Activated CD4-positive, CD25-positive, alpha-beta regulatory T cell treated with anti-CD3 and anti-CD28 coated beads, Interleukin-2, amount 50 U/mL, for 24 hours (primary cell): ENCODE data around the gene PTPRG.

Source experiments
- ATAC-seq, 2 donors: fragments of 150-1000 bp; cut with Tn5 transposase; one replicate each; pipeline ENCODE4 v1.10.0; 2021; ENCODE audit warnings: mild to moderate bottlenecking in 1 of 2, moderate library complexity in 1 of 2

The PTPRG gene

DNA sequence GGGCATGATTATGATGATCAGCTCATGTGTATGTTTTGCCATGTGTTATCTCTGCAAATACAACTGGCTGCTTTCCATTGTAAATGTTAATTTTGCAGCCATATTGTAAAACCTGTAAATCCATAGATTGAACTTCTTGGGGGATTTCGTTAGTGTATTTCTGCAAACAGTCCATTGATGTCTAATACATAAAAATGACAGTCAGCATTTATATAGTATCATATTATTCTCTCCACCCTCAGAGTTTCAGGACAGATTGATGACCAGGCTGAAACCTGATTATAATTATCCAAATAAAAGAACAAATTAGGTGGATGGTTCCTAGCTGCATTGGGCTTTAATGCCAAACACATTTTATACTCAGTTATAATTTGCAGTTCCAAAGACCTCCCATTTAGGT lies 535.1 kb downstream of the PTPRG start:
- no peak for ATAC-seq

DNA sequence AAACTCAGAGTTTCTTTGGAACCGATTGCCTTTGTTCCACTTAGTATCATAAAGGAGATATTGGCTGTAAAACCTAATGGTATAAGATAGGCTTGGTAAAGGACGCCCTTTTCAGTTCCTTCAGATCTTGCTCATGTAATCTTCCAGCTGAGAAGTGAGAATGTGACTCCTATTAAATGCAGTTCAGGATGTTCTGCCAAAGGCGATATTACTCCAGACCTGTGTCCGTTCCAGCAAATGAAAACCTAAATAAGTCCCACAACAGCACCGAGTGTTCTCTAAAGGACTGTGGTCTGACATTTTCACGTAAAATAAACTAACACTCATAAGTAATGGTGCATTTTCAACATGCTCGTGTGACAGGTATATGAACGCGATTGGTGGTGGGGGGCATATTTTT lies 535.8 kb downstream of the PTPRG start:
- ATAC-seq, result no peak

DNA sequence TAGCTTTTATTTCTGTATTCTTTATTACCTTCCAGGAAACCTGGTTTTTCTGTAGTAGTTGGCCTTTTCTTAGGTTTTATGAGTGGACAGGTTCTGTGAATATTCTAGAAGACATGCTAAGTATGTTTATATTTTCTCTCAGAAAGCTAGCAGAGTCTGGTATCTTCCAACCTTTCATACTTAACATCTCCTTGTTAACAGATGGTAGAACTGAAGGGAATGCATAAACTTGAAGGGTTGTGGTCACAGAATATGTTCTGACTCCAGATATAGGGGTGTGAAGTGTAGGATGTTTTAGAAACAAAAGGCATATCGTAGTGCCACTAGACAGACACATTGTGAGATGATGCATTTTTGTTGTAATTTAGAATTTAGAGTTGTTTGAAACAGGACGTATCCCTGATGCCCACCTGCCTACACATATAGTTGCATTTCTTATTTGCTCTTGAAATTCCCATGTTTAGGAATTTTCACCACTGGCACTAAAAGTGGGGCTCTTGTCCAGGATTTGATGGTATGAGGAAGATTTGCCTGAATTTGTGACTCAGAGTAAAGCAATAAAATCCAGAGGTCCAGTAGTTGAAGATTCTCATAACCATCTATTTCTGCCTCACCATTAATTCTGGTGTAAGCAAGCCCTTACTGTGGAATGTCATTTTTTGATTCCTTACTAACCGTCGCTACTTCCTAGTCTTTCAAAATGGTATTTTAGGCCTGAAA lies 537.4 kb downstream of the PTPRG start:
- ATAC-seq, result no peak

DNA sequence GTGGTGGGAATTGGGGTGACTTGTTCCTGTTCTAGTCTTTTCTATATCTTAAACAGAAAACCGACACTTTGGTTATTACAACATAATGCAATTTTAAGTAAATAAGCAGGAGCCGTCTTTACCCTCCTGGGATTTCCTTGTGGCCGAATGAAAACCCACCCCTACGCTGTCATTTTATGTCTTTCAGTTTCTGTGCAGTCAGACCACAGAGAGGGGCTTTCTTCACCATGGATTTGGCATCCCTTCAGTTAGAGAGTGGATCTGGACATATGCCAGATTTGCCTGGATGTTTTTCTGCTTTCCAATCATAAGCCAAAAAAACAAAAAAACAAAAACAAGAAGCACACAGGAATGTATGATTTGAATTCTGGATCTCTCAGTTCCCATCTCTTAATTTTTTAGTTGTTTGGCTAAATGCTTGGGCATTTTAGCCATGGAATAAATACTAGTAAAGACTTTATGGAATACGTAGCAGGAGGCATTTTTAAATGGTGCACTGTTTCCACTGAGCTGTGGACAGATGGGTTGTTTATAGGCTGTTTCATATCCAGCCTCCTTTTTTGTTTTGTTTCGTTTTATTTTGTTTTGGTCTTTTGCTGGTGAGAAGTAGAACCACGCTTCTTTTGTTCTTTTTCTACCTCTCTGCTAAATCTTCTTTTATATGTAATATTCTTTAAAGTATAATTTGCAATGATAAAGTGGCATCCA lies 539.1 kb downstream of the PTPRG start:
- no peak for ATAC-seq

DNA sequence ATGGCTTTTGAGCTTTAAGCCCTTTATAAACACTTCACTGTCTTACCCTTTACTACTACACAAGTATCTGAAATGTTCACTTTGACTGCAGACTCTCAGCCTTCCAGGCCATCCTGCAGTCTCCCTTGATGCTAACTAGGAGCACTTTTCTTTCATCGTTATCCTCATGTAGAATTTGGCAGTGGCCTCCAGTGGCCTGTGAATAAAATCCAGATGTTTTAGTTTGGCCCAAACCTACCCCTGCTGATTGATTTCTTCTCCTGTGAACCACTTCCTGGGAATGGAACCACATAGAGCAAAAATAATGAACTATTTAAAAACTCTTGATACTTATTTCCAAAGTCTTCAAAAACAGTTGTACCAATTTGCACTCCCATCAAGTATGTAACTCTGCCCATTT lies 540.1 kb downstream of the PTPRG start:
- ATAC-seq, result no peak

DNA sequence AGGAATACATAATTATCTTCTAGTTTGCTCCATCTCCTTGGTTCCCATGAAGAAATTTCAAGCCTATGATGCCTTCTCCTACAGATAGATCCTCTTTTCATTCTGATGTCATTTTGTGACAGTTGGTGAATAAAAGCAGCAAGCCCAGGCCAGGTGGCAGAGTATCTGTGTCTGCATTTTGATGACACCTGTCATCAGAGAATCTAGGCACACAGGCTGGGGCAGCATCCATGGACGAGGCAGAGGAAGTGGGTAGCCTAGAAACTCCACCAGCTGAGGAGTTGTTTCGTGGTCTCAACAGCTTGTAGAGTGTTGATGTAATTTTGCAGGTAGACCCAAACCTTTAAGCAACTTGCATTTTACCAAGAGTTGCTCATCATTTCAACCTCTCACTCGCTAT lies 542.2 kb downstream of the PTPRG start:
- ATAC-seq, result no peak

DNA sequence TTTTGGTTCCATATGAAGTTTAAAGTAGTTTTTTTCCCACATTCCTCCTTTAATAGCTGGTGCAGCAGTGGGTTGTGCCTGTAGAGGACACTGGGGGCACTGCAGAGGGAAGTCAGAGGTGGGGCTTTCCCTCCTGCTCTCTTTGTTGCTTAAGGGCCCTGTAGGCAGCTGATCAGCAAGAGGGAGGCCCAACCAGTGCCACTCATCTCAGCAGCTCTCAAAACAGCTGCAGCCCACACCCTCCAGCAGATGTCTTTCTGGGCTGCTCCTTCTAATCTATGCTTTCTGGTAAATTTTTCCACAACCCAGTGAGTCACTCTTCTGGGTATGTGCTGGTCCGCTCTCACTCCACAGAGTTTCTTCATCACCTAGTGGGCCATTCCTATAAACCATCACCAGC lies 548.2 kb downstream of the PTPRG start:
- ATAC-seq, result no peak

DNA sequence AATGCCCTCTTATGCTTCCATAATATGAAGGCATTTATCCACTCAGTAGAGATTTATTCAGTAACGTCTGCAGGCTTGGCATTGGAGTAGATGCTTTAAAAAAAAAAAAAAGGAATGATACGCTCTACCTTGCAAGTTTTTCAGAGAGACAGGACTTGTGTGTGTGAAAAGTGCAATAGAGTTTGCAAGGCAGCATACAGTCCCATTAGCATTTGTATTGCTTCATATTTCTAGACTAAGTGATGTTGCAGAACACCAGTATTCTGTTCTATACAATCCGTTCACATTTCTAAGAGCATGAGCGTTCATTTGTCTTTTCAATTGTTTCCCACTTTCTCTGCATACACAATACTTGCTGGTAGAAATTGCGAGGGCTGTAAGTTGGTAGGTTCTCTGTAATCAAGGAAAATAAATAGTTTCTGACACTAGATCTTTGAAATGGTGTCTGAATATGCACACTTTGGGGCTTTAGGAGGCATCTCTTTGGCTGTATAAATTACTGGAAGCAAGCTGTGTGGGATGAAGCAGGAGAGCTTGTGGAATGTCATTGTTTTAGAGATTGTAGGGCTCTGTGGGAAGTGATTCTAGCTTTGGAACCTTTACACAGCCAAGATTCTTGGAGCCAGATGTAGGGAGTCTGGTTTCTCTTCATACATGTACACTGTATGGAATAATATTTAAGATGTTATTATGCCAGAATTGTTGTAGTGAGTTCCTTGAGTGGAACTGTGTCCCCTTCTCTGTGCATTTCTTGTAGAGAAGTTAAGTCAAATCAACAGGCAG lies 549.3 kb downstream of the PTPRG start:
- ATAC-seq, result no peak

DNA sequence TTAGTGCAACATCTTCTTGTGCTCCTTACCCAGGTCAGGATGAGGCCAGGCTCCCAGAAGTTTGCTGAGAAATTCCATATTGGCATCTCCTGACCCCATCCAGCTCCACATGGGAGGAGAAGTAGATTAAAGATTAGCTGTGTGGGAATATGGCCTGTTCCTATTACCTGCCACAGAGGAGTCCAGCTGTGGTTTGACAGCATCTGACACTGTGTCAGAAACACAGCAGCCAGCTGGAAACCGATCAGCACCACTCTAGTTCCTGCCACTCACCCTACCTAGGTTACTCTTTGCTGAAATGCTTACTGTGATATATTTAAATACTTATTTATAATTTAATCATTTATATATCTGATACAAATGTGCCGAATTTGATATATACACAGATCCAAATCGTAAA lies 551.7 kb downstream of the PTPRG start:
- no peak for ATAC-seq

DNA sequence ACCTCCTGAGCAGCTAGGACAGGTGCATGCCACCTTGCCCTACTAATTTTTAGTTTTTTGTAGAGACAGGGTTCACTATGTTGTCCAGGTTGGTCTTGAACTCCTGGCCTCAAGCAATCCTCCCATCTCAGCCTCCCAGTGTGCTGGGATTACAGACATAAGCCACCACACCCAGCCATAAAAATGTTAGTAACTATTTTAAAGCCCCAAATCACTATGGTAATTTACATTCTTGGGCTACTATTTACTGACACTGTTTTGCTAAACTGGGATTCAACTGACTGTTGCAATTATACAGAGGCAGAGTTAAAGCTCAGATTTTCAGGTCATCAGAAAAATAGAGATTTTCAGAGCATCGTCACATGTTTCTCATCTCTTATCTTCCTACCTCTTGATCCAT lies 553.4 kb downstream of the PTPRG start:
- no peak for ATAC-seq

DNA sequence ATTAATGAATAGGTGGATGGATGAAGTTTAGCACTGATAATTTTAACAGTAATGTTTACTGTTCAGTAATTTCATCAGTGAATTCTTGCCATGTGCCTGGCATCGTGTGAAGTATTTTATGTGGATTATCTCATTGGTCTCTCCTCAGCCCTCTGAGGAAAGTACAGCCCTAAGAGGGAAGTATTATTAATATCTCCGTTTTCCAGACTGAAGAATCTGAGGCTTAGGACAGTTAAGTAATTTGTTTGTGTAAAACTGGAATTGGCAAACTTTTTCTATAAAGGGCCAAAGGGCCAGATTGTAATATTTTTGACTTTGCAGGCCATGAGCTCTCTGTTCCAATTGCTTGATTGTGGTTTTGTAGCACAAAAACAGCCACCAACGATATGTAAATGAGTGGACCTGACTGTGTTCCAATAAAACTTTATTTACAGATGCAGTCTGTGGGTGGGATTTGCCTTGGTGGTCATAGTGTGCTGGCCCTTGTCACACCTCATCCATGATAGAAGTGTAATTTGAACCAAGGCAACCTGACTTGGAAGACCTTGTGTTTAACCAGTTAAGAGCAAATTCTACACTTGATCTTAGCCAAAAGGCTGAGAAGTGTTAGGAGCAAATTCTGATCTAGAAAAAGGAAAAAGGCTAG lies 556.7 kb downstream of the PTPRG start:
- no peak for ATAC-seq

DNA sequence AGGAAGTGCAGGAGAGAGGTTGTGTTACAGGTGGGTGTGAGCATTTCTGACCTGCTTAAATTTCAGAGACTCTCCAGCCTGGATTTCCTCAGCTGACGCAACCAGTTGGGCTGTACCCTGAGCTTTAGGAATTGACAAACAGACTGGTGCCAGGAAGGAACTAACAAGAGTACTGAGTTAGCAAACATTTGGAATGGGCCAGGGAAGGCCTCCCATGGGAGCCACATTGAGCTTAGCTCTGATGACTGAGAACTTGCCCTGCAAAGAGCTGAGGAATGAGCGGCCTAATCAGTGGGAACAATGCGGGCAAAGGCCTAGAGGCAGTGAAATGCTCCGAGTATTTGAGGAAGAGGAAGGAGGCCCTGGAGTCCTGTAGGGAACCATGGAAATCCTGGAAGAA lies 557.8 kb downstream of the PTPRG start:
- ATAC-seq, result no peak

DNA sequence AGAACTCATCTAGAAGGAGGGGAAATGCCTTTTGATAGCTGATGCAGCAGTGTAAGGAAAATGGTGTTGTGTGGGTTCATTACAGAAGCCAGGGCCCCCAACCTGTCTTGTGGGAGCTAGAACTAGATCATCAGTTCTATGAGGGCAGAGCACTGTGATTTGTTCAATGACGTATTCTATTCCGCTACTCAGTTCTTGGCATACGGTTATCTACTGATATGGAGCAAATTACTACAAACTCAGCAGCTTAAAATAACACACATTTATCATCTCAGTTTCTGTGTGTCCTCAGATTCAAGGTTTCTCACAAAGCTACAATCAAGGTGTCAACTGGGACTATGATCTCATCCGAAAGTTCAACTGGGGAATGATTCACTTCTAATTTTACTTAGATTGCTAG lies 561.4 kb downstream of the PTPRG start:
- ATAC-seq, result no peak

DNA sequence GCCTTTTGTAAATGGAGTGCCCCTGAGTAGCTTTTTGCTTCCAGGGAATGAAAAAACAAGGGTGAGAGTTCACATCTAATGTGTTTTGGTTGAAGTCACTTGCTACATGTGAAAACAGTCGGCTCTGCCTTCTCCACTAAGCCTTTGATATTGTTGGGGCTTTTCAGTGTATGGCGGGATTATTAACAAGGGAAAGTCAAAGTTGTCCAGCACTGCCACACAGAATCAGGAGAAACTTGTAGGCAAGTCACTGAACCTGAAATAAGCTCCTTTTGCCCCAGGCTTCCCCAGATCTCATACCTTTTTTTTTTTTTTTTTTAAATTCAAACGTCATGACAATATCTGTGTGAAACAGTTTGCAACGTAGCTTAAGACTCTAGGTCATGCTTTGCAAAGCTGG lies 564.0 kb downstream of the PTPRG start:
- no peak for ATAC-seq

DNA sequence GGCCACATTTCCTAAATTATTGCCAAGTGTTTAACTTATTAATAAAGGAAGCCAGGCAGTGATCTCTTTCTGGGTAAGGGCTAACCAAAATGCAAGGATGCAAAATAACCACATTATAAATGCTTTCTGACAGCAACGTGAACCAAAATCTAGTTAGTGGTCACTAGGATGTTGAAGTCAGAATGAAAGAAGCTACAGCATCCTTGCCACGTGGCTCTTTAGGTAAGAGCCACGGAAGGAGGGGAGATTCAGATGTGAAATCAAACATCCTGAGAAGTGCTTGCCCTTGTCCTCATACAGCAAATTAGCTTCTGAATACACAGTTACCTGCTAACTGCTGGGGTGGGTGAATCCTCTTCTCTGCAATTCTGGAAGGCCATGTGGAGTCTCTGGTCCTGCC lies 565.7 kb downstream of the PTPRG start:
- ATAC-seq, result no peak

DNA sequence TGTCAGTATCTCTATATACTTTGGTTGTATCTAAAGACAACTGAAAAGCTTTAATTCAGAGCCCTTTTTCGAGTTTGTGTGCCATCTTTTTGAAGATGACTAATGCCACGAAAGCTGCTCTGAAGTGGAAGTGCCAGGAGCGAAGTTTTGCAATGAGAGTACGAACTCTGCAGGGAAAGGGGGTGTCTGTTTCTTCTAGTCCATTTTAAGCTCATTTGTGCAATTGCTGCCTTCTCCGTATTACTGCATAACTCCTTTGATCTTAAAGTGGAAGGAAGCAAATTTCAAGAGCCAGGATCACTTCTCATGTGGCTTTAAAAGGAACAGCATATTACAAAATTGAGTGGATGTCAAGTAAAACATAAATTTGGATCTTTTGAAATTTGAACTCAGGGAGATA lies 566.7 kb downstream of the PTPRG start:
- ATAC-seq, result no peak

DNA sequence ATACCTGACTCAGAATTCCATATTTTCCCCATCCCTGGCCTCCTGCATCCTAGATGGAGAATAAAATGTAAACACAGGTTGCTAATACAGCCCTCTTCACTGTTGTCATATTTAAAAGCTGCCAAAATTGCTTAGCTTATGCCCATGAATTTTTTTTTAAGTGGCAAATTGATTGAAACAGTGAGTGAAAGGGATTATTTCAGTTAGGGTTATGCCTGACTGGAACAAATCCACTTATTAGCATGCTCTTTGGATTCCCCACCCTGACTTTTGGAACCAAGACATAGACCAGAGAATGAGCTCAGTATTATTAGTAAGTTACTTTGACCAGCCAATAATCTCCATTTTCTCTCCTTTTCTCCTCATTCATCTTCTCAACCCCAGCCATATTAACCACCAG lies 567.3 kb downstream of the PTPRG start:
- no peak for ATAC-seq

DNA sequence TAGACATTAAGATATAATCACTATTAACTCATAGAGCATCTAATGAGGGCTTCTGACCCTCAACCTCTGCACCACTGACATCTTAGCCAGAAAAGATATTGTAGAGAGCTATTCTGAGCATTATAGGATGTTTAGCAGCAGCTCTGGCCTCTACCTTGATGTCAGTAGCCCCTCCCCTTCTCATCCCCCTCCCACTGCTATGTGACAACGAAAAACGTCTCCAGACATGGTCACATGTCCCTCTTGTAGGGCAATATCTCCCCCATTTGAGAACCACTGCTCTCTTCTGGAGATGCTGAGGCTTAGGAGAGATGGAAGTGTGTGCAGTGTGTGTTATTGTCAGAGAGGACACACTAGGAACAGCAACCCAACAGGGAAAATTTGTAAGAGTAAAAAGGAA lies 569.7 kb downstream of the PTPRG start:
- no peak for ATAC-seq

DNA sequence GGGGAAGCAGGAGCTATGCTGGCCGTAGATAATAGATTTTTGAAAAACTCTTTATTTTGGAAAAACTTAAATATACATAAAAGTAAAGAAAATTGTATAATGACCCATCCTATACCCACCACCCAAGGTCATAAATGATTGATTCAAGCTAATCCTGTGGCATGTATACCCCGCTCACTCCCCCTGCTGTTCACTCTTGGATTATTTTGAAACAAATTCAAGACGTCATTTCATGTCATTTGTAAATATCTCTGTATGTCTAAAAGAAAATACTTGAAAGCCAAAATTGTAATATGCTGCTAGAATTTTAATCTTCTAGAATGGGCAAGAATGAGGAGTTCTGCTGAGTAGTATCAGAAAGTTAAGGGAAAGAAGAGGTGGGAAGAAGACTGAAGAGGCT lies 570.2 kb downstream of the PTPRG start:
- no peak for ATAC-seq

DNA sequence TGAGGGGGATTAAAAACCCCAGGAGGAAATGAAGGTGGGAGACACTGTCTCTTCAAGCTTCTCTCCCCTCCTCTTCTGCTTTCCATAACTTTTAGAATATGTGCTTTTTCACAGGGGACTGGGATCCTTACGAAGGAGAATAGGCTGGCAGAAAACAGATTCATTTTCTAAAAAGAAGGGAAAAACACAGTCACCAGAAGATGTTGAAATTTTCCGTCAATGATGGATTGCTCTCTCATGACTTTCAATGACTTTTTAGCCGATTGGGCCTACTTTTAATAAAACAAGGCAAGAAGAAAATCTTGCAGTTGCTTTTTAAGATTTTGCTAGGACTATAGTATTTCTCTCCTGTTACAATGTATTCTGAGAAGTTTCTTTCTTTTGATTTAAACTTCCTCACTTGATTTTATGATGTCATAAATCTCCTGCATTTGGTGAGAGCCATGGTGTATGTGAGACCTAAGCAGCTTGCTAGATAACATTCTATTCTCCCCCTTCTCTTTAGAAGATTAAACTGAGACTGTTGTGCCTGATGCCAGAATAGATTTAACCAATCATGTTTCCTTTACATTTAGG lies 570.7 kb downstream of the PTPRG start:
- no peak for ATAC-seq

DNA sequence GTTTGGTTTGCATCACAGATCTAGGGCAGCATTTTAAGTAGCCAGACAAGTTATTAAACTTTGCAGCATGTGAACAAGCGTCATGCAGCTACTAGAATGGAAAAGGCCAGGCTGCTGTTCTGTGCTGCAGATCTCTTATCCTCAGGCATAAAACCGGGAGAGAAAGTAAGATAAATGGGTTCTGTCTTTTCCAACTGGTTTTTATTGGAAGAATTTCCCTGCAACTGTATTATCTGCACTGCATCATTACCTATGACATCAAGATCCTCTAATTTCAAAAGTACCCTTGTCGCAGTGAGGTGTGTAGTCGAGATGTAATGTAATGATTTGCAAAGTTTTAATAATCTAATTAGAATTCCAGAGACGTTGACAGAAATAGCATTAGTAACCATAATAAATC lies 571.6 kb downstream of the PTPRG start:
- ATAC-seq, result no peak

DNA sequence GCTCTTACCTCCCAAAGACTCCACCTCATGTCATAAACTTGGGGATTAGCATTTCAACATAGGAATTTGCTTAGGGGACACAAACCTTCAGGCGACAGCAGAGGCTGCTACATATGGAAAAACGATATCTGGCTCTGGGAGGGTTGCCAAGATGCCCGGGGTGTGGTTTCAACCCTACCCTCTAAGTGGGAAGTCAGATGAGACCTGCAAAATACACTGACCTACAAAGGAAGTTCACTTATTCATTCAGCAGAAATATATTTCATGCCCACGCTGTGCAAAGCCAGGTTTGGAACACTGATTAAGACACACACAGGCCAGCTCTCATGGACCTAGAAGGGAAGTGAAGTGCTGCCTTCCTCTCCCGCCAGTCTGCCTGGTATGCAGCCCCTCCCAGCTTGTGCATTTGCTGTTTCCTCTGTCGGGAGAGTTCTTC lies 572.7 kb downstream of the PTPRG start:
- ATAC-seq, result no peak

DNA sequence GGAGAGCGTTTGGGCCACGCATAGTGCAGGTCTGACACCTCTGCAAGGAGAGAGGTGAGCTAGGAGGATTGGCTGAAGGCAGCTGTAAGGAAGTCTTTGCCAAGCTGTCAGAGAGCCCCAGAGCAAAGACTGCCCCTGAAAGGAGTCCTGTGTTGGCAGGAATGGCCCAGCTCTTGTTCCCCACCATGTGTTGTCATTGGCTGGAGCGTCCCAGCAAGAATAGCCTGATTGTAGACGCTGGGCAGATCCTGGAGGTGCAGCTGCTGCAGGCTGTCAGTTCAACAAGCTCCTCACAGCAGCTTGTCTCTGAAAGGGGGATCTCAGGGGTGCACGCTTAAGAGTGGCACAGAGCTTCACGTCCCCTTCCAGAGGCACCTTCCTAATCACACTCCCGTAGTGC lies 574.4 kb downstream of the PTPRG start:
- no peak for ATAC-seq
